CD4-positive, alpha-beta T cell treated with Interferon gamma for 1 hour (primary cell): ENCODE measurements around the gene ANXA5.
A peak's percentile ranks its signal among the peaks of the same experiment; 100 is the strongest.
"Not testable (repeated sequence)": the region's sequence is repeated elsewhere in the genome, so short reads cannot be mapped to it uniquely, and the experiment has no call there.

Experiments
- DNase-seq: peaks from one replicate; pipeline ENCODE4 v3.0.0-alpha.2; 2020

ANXA5 gene

GRCh38 chr4:121696581-121697461 lies at the start of gene ANXA5:
TSS of gene ANXA5 (minus strand) at chr4:121696980. CDS start at chr4:121696589, 391 bp downstream.
- DNase-seq, result peak; percentile 80

GRCh38 chr4:121742794-121743193 lies 46.0 kb upstream of the ANXA5 start:
- DNase-seq, result no peak

- DNase-seq, result no peak
Observed at GRCh38 chr4:121741751-121742150, 45.0 kb upstream of the ANXA5 start.

- no peak for DNase-seq
Observed at GRCh38 chr4:121740796-121741409, 44.1 kb upstream of the ANXA5 start.

- no peak for DNase-seq
Observed at GRCh38 chr4:121739575-121739974, 42.8 kb upstream of the ANXA5 start.

GRCh38 chr4:121738780-121739535 lies 42.2 kb upstream of the ANXA5 start:
- DNase-seq, result no peak

- no peak for DNase-seq
Observed at GRCh38 chr4:121737846-121738554, 41.2 kb upstream of the ANXA5 start.

- no peak for DNase-seq
Observed at GRCh38 chr4:121736735-121737351, 40.1 kb upstream of the ANXA5 start.

GRCh38 chr4:121734571-121734970 lies 37.8 kb upstream of the ANXA5 start:
- DNase-seq, result no peak

- no peak for DNase-seq
Observed at GRCh38 chr4:121733942-121734341, 37.2 kb upstream of the ANXA5 start.

GRCh38 chr4:121729753-121730152 lies 33.0 kb upstream of the ANXA5 start:
- not testable (repeated sequence) for DNase-seq

- no peak for DNase-seq
Observed at GRCh38 chr4:121728798-121729226, 32.0 kb upstream of the ANXA5 start.

- no peak for DNase-seq
Observed at GRCh38 chr4:121728066-121728465, 31.3 kb upstream of the ANXA5 start.

- no peak for DNase-seq
Observed at GRCh38 chr4:121726642-121727268, 30.0 kb upstream of the ANXA5 start.

- no peak for DNase-seq
Observed at GRCh38 chr4:121724671-121725070, 27.9 kb upstream of the ANXA5 start.

- no peak for DNase-seq
Observed at GRCh38 chr4:121721700-121722099, 24.9 kb upstream of the ANXA5 start.

- DNase-seq, result no peak
Observed at GRCh38 chr4:121720109-121720508, 23.3 kb upstream of the ANXA5 start.

GRCh38 chr4:121717680-121718237 lies 21.0 kb upstream of the ANXA5 start:
- DNase-seq, result no peak

GRCh38 chr4:121714548-121714947 lies 17.8 kb upstream of the ANXA5 start:
- no peak for DNase-seq

- DNase-seq, result no peak
Observed at GRCh38 chr4:121712783-121713182, 16.0 kb upstream of the ANXA5 start.

GRCh38 chr4:121712001-121712651 lies 15.3 kb upstream of the ANXA5 start:
- DNase-seq, result no peak
